HFF-Myc (cell line): ENCODE measurements around the gene USF2.

Experiments
- DNase-seq: peaks from one replicate; pipeline ENCODE4 v3.0.0-alpha.2; 2011; ENCODE audit warnings: low read depth; ENCODE audit errors: extremely low read depth
- H3K4me3 ChIP-seq: replicated peaks from 2 replicates; pipeline ENCODE4 v1.5.1; 2011; ENCODE audit warnings: low read depth, mild to moderate bottlenecking, control low read depth, low read length
- CTCF ChIP-seq: IDR thresholded peaks from 2 replicates; pipeline ENCODE4 v1.5.1; 2012; ENCODE audit warnings: mild to moderate bottlenecking, low read depth, low read length, control low read depth; ENCODE audit errors: missing control alignments

USF2 gene

GRCh38 chr19:35288331-35288730 lies 19.6 kb downstream of the USF2 start:
- no peak for DNase-seq
- no peak overlapping the region for H3K4me3 ChIP-seq
- no peak for TF ChIP-seq CTCF

GRCh38 chr19:35288906-35289305 lies 20.1 kb downstream of the USF2 start:
- H3K4me3 ChIP-seq, result no peak overlapping the region
- no peak for DNase-seq
- TF ChIP-seq CTCF, result no peak

DNA sequence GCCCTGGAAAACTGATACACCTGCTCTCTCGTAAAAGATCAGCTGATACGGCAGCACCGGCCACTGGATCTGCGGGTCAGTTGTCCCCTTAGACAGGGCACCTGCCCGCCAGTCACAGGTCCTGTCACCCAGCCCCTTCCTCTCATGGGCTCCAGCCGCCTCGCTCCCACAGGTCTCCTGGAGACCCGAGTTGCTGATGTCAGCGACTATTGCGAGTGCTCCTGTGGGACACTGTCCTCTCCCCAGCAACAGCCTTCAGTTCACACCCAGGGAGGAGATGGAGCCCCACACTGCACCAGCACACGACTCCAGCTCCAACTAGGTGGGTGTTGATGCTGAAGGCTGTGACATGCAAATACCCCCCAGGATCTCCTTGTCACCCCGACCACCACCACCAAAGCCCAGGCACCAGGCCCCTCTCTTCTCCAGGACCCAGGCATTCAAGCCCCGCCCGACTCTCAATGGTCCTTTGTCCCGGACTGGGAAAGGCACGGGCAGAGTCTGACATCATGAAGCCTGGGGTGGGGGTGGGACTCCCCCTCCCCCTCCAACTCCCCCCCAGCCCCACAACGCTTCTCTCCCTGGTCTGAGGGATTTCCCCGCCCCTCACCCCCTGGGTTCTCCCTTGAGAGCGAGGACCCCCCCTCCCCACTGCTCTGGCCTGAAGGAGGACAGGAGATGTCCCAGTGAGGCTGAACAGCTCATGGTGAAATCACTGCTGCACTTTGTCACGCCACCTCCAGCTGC lies 21.8 kb downstream of the USF2 start:
- no peak for TF ChIP-seq CTCF
- no peak overlapping the region for H3K4me3 ChIP-seq
- DNase-seq, result no peak

DNA sequence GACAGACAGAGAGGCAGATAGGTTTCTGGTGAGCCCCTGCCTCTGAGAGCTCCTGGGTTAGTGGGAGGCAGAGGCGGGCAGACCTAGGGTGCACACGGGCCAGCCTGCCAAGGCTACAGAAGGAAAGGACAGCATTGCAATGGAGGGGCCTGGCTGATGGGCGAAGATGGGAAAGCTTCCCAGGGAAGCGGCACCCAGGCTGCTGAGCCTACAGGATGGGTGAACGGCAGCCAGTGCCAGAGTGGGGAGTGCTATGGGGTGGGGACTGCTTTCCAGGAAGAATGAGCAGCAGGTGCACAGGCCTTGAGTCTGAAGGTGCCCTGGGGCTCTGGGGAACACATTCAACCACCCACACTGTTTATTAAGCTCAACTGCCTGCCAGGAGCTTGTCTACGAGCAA lies 22.5 kb downstream of the USF2 start:
- no peak overlapping the region for H3K4me3 ChIP-seq
- DNase-seq, result no peak

DNA sequence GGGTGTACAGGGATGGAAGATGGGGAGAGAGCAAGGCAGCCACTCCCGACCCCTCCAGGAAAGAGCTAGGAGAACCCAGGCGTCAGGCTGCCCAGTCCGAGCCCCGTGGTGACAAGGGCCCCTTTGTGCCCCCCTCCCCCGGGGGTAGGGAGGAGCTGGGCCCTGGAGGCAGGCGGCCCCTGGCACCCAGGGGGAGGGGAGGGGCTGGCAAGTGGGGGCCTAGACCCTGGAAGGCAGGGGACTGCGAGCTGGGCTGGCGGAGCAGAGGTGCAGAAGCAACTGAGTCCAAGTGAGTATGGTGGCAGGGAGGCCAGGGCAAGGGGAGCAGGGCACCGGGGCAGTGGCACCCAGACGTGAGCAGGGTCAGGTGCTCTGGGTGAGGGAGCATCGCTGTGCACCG lies 23.2 kb downstream of the USF2 start, which contains the start of gene MAG:
Gene MAG, plus strand, starts transcription at position 246 of the 400 bp plus-strand sequence. CDS start 3,248 bp downstream, outside the sequence.
- no peak for DNase-seq
- no peak for TF ChIP-seq CTCF
- no peak within 1 kb of the TSS for H3K4me3 ChIP-seq

More for the DNA sequence above, 22.5 kb downstream of the USF2 start:
- no peak for TF ChIP-seq CTCF

DNA sequence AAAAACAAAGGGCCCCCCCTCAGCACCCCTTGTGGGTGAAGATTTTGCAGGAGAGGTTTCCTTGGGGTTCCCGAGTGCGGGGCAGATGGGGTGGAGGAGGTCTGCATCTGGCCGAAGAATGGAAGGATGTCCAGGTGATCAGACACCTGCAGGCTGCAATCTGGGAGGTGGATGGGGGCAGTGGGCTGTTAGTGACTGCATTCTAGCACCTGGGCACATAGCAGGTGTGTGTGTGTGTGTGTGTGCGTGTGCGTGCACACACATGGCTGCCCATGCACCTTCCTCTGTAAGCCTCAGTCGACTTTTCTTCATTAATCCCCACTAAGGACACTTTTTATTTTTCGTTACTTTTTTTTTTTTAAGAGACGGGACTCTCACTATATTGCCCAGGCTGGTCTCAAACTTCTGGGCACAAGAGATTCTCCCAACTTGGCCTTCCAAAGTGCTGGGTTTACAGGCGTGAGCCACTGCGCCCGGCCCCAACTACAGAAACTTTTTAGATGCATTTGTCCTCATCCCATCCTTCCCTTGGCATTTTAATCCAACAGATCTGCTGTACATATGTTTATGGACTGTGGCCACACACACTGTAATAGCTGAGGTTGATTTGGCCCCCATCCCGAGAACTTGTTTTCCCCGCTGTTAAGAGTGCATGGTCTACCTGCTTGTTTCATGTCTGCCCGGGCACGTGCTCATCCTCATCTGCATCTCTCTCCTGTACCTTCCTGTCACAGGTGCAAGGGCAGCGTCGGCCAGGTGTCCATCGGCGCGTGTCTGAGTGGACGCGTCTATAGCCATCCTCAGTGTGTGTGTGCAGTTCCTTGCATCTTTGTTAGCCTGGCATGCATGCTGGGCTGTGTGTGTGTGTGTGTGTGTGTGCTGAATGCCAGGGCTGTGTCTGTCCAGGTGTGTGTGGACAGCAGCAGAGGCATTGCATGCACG lies 23.9 kb downstream of the USF2 start:
- no peak overlapping the region for H3K4me3 ChIP-seq
- TF ChIP-seq CTCF, result no peak
- no peak for DNase-seq
